GM18507 (cell line): ENCODE measurements around the gene RND3.

Experiments used
- DNase-seq: peaks from one replicate; pipeline ENCODE4 v3.0.0; 2011; ENCODE audit warnings: low read depth; ENCODE audit not compliant: insufficient read length; ENCODE audit errors: extremely low spot score
- FAIRE-seq: peaks from 2 replicates; lab custom pipeline; 2011; peaks lifted over from hg19 to GRCh38; lab: Jason Lieb, UNC

RND3 gene

DNA sequence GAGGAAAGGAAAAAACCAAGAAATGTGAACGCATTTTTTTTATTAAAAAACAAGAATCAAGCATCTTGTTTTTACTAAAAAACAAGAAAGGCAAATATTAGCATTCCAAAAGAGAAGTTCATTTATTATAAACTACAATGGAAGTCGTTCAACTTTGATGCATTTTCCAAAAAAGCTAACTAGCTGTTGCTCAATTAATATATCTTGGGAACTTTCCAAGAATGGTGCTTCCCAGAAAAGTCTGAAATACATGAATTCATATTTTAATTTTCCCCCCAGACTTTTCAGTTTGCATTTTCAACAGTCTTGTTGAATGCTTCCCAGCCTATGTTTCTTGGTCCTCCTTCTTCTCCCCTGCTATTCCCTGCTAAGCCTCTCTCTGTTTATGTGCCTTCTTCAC lies 7.5 kb upstream of the RND3 start:
- FAIRE-seq (no peak), DNase-seq (no peak)

DNA sequence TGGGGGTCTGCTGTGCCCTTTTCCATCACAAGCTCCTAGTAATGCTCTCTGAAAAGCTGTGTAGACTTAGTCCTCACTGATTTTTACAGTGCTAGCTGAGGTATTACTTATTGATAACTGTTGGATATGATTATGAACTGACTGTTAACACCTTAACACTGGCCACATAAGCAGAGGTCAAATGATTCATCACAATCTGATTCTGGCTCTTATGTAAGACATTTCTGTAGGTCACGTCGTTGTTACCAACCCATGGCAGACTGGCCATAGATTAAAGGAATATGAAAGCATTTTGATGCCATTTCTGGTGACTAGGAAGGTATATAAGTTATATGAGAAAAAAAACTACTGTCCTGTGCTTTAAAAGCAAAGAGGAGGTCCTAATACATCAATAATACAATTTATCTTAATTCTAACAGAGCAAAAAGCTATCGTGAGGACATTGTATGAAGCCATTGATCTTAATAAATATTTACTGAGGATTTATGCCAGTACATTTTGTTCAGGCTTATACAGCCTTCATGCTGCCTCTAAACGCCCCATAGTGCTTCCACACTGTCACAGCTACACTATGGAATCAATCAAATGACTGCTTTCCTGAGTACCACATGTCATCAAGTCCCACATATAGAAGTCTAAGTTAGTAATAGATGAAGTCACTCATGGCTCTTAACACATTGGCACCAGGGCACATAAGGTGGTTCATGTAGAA lies 6.9 kb upstream of the RND3 start:
- DNase-seq (no peak), FAIRE-seq (no peak)

DNA sequence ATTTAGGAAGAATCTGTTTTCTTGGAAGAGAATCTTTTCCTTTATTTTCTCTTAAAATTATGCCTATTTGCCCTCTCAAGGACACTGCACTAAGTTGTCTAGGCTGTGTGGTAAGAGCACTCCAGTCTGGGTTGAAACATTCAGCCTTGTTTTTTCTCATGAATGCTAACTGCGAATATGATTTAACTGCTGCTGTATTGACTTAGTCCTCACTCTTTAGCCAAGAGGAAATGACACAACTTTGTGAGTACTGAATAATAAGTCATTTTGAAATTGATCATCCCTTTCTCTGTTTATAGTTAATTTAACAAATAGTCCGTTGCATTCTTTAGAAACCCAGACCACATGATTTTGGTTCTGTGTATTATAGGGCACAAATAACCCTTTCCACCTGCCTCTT lies 4.5 kb upstream of the RND3 start:
- FAIRE-seq = no peak
- no peak for DNase-seq

DNA sequence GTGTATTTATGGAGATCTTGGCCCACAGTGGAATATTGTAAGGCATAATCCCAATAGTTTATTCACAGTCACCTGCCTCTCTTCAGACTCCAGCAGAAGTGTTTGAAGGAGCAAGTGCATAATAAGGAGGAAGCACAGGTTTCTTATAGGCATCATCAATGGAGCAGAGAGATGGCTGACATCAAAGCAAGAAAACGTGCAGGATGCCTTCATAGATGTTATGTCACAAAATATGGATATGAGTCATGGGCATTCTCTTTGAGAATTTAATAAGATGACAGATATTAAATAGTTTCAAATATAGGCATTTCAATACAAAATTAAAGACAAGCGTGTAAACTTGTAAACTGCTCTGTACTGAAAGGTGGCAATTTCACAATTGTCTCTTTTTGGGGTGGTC lies 4.0 kb upstream of the RND3 start:
- no peak for FAIRE-seq
- no peak for DNase-seq

DNA sequence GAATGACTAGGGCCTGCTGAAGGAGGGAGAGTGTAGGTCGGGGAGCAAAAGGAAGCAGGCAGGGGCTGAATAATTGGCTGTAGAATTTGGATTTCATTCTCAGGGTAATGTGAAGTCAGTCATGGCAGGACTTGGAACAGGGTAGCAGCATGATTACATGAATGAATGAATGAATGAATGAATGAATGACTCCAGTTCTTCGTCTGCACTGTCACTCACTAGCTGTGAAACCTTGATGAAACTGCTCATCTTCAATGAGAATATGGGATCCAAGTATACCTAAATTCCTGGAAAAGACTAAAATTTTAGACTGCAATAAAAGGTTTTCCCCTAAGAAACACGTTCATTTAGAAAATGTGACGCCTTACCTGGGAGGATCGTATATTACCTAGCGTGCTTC lies 3.0 kb upstream of the RND3 start:
- DNase-seq (no peak), FAIRE-seq (no peak)

DNA sequence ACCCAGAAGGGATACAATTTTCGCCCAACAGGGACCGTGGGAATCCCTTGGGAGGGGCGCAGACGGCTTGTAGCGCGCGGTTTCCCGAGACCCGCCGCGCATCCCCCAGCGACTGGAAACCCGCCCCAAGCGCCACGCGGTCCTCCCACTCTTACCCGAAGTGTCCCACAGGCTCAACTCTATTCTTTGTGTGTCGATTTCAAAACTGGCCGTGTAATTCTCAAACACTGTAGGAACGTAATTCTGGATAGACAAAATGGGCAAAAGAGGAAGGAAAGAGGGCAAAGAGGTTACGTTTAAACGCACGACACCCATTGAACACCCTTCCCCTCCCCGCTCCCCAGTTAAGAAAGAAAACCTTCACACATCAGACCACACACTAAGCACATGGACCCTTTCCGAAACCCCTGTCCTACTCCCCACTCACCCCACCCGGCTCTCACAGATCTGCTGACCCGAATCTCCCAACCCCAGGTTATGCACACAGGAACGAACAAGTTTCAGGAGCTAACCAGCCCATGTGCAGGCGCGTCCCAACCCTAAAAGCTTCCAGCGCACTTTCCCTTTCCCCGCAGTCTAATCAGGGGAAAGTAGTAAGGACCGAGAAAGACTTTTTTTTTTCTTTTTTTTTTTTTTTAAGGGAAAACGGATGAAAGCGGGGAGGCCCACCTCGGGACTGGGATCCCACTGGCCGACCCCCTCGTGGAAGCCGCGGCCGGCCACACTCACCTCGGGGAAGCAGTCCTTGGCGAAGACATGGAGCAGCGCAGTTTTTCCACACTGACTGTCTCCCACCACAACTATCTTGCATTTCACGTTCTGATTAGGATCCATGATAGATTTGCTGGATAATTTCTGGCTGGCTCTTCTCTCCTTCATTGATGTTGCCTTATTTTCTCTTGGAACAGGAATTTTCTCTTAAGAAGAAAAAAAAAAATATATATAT lies 655 bp downstream of the RND3 start:
- no peak for DNase-seq
- no peak for FAIRE-seq

DNA sequence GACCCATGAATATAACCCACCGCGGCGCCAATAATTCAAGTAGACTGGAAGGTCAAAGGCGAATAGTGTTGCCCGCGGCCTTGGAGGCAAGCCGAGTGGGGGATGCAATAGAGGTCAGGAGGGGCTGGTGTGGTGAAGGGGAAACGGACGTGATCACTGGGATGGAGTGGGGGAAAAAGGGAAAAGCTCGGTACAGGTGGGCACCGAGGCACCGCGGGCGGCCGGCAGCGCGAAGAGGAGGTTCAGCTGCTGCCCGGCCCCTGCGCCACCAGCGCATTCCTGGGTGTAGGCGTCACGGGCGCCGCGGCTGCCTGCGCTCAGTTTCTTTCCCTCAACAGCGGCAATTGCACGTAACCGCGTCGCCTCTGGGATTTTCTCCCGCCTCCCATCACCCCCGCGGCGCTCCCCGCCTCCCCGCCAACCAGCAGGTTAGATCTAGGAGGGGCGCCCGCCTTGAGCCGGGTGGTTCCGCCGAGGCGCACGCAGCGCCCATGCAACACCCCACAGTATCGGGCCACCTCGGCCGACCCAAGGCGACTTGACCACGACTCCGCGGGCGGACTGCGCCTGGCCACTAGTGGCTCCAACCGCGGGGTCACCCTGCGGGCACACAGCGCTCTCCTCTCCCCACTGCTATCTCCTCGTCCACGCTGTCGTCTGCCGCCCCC lies 1.5 kb downstream of the RND3 start:
- DNase-seq (no peak), FAIRE-seq (no peak)

DNA sequence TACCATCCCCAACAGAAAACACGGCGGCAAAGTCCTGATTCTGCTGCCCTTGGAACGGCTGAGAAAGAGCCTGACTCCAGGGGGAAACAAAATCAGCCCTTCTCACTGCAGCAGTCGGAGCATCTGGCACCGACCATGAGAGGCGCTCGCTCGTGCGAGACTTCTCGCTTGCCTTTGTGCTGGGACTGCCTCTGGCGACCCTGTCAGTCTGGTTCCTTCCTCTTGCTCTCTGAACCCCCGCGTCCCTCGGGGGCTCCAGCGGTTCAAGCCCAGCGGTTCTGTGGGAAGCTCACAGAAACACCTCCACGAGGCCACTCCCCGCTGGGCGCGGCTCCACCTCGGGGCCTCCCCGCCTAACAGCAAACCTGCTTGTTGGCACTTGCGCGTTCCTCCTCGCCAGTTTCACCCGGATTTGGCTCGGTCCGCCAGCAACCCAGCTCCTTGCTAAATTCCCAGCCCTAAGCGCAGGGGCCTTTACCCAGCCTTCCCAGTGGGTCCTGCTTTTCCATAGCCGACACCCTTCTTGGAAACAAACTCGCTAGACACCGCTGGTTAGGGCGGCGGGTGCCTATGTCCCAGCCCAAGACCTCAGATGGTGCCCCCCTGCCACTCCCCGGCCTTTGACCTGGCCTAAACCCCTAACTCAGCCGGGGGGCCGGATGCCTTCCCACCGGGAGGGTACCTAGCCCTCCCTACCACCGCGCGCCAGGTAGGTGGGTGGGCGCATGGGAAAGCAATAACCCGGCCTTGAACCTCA lies 2.2 kb downstream of the RND3 start:
- DNase-seq = no peak
- FAIRE-seq = no peak

DNA sequence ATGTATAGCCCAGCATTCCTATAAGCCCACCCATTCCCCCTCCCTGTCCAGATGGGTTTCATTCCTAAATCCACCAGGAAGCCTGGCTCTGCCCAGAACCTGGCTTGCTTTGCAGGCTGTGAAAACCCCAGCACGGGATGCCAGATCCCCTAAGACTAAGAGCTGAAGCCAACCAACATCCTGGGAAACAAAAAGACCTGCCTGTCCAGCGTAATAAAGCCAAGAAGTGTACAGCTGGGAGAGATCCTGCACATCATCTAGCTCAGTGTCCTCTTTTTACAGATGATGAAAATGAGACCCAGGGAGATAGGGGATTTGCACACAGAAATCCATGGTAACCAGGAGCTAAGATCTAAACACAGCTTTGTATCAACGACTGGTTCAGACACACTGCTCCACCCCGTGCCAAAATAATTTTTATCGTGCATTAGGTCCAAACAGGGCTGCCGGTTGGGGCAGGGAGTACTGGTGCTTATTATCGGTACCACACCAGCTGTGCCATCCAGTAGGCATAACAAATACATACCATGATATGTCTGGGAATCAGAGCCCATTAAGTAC lies 2.9 kb downstream of the RND3 start:
- FAIRE-seq = no peak
- DNase-seq = no peak

DNA sequence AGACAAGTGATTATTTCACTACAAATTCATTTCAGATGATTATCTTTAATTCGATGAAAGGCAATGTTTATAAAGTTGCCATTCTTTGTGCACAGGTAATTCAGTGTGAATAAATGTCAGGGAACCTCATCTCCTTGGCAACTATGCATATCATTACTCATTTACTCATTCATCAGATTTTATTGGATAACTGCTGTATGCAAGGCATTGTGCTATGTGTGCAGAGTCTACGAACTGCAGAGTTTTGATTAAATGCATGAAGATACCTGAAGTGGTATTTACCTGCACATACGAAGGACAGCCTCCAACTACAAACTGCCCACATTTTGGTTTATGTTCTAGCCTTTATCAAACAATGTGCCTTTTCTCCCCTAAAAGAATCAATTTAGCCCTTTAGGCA lies 3.5 kb downstream of the RND3 start:
- DNase-seq (no peak), FAIRE-seq (no peak)

DNA sequence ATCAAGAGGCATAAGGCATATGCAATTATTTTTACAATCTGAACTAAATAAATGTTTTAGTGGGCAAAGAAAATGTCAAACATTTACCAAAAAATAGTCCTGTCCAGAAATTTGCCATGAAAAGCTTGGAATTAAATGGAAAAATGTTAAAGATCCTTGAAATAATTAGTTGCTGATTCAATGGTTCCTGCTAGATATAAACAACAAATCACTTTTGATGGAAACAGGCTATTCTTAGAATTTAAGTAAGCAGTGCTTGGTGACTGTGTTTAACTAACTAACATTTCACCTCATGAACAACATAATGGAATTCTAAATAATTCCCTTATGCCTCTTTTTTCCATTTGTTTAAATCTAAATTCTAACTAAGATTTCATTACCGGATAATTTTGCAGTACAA lies 3.9 kb downstream of the RND3 start:
- FAIRE-seq = no peak
- DNase-seq = no peak

DNA sequence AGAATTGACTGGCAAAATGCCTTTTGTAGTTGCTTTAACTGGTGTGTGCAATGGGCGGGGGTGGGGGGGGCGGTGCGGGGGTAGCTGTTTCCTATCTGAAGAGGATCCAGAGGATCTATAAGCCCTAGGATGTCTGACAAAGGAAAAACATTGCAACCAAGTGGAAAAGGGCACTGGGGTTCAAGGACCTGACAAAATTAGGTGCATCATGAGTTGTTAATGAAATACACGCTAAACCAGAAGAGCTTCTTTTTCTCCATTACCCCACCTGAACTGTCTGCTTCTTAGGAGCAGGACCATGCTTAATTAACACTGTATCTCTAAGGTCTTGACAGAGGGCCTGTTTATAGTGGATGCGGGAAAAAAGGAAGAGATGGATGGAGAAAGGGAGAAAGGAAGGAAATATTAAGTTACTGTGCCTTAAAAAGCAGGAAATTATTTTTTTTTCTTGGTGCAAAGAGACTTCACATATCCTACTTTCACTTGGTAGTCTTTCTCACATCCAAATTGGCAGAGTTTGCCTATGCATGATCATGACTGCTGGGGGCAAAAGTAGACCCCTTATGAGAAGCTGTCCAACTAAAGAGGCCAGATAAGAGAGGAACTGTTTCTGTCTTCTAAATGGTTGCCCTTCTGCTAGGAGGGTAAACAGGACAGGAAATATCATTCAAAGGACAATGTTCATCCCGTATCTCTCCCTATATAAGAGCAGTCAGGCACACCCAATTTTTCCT lies 4.6 kb downstream of the RND3 start:
- no peak for FAIRE-seq
- DNase-seq = no peak

DNA sequence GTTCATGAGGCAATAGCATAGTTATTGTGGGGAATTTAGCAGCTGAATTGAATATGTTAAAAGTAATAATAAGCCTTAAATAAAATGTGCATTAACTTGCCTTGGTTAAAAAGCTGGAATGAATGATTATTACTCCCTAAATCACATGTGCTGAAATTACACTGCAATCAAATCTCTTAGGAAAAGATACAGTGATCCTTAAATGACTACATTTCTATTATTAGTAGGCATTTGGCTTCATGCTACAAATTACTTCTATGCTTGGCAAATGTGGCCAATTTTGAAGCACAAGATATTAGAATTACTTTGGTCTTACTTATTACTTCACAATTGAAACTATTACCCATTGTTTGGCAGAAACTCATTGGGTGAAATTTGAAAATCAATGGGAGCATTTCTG lies 5.4 kb downstream of the RND3 start:
- DNase-seq (no peak), FAIRE-seq (no peak)

DNA sequence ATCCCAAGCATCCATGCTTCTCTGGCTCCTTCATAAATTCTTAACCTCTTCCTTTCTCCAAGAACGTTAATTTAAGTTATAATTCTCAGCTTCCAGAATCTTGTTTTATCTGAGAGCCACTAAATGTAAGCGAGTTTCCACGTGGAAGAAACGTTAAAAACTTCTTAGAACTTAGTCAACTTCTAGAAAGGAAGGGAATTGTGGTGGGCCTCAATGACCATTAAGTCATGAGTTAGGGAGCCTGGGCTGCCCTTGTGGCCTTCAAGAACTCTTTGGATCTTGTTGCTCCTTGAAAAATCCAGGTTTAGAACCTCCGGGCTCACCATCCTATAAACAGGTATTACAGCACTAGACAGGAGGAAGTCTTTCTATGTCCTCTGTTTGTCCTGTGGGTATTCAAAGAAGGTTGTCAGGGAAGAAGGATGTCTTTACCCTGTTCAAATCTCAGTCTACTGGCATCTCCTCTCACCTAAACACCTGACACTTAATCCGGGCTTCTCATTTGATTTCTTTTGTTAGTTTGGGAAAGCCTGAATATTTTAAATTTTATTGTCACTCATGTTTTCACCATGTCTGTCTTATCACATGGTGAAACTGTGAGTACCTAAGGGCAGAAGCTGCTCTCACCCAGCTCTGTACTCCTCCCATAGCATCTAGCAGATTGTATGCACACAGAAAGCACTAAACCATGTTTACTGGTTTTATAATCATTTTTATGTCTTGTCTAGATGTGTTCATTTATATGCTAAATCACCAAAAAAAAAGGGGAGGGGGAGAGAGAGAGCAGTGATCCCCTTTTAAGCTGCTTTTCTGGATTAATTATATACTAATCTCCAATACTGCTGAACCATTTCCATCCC lies 6.3 kb downstream of the RND3 start:
- DNase-seq (no peak), FAIRE-seq (no peak)

DNA sequence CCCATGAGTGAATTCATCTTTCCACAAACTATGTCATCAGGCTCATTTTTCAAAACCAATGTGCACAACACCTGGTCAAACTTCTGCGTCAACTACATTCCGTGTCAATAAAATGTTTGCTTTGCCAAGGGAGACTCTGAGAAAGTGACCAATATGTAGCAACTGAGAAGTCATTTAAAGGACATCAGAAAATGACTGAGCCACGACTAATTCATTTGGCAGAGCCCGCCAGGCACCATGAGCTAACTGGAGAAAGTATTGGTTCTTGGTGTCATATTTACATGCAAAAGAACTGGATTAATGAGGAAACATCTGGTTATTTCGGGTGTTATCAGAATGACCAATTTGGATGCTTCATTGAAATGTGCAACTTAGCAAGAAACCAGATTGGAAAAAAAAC lies 7.2 kb downstream of the RND3 start:
- FAIRE-seq = no peak
- no peak for DNase-seq

DNA sequence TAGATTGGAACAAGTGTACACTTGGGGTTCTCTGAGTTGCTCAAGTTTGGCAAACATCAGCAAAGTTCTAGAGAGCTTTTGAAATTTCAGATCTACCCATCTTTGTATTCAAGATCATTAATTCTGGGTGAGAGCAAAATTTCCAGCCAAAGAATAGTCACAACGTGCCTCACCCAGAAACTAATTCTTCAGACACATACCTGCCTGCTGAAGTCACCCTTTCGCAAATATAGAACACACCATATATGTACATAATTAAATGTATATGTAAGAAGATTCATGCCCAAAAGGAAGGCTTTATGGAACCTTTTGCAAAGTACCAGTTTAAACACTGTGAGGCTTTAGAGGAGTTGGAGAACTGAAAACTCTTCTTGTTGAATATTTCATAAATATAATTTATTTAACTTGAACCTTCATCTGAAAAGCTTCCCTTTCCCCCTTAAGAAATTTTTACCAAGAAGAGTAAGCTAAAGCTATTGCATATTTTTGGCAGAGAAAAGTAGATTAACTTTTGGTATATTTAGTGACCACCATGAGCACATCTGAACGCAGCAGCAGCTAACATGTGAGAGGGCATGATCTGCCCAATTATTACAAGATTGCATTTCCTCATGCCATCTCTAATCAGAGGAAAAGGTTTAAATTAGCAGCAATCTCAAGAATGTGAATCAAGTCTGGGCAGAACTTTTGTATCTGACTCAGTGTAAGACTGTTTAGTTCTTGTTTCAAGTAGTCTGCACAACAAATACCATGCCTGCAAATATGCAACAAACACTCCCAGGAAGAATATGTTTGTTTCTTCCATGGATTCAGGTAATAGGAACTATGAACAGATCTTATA lies 8.2 kb downstream of the RND3 start:
- no peak for DNase-seq
- no peak for FAIRE-seq
